ENCODE data around the gene RAB11FIP3.
A peak's percentile ranks its signal among the peaks of the same experiment; 100 is the strongest.
"Not testable (repeated sequence)": the region's sequence is repeated elsewhere in the genome, so short reads cannot be mapped to it uniquely, and the experiment has no call there.

RAB11FIP3 gene, protein sequence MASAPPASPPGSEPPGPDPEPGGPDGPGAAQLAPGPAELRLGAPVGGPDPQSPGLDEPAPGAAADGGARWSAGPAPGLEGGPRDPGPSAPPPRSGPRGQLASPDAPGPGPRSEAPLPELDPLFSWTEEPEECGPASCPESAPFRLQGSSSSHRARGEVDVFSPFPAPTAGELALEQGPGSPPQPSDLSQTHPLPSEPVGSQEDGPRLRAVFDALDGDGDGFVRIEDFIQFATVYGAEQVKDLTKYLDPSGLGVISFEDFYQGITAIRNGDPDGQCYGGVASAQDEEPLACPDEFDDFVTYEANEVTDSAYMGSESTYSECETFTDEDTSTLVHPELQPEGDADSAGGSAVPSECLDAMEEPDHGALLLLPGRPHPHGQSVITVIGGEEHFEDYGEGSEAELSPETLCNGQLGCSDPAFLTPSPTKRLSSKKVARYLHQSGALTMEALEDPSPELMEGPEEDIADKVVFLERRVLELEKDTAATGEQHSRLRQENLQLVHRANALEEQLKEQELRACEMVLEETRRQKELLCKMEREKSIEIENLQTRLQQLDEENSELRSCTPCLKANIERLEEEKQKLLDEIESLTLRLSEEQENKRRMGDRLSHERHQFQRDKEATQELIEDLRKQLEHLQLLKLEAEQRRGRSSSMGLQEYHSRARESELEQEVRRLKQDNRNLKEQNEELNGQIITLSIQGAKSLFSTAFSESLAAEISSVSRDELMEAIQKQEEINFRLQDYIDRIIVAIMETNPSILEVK

DNA sequence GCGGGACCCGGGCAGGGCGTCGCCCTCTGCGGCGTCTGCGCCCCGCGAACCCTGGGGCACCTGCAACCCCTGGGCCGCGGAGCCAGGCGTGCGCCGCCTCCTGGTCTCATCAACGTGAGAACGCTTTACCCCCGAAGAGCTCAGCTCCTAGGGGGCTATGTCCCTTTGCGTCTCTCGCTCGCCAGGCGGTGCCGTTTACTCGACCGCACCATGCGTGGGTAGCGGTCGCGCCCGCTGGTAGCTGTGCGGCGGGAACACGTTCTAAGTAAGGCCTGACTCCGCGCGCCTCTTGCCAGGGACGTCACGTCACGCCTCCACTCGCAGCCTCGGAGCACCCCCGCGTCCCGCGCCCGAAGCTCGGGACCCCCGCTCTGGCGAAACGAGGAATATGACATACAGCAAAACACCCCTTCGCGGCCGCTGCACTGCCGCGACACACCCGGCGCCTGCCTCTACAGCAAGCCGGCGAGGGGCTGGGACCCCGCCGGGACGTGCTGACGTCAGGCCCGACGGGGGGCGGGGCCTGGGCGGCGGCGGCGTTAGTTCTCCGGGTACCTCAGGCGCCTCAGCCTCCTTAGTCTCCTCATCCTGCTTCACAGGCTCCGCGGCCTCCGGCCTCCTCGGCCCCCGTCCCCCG is at the start of gene RAB11FIP3:
Gene RAB11FIP3, plus strand, starts transcription at position 568 of the 637 bp plus-strand sequence. CDS start 358 bp downstream, outside the sequence.
- H3K4me3 ChIP-seq (ENCODE audit: low read depth, low read length): peak within 1 kb of the TSS; percentile 70

DNA sequence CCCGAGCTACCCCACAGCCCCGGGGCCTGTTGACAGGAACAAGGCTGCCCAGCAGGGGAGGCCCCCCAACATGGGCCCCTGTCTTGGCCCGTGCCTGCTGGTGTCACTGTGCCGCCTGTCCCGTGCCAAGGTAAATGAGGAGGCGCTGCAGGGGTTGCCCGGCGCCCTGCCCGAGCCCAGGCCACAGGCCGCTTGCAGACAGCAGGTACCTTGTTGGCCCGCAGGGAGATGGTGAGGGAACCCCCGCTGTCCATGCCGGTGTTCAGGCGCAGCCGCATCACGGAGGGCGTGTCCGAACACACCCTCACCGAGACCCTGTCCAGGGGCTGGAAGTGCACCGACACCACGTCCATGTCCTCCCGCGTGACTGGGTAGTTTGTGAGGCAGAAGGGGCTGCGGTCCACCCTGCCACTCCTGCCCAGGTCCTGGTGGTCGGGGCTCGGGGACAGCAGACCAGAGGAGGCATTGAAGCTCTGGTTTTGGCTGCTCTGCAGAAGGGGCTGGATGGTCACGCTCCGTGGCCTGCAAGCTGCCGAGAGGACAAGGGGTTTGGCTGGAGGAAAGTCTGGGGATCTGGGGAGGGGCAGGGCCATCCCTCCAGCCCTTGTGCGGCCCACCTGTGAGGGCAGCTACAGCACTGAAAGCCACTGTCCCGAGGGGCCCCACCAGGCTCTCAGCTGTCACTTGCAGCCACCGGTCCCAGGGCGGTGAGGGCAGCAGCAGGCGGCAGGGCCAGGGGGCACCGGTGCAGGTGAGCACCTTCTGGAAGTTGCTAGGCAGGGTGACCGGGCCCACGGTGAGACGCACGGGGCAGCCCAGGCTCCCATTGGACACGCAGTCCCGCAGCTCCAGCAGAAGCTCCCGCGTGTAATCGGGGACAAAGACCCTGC is 49.3 kb upstream of the RAB11FIP3 start:
- no peak overlapping the region for H3K4me3 ChIP-seq (ENCODE audit: low read depth, low read length)

DNA sequence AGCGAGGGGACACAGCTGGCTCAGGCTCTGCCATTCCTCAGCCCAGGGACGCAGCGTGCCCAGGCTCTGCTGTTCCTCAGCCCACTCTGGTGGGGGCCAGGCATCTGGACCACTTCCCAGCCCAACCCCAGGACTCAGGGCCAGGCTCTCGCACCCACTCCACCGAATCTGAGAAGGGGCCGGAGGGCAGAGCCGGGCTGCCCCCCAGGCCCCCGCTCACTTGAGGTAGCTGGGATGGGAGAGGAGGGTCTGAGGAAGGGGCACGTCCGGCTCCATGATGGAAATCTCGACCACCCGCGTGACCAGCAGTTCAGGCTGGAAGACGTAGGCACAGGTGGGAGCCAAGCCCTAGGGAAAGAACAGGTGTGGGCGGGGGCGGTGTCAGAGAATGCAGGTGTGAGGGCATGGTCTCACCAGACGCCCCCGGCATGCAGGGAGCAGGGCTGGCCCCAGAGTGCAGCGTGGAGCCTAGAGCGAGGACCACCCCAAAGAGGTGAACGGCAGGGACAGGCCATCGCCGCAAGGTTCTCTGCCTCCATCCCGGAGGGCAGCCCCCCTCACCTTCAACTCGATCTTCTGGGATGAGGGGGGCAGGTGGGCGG is 48.5 kb upstream of the RAB11FIP3 start:
- no peak overlapping the region for H3K4me3 ChIP-seq (ENCODE audit: low read depth, low read length)

DNA sequence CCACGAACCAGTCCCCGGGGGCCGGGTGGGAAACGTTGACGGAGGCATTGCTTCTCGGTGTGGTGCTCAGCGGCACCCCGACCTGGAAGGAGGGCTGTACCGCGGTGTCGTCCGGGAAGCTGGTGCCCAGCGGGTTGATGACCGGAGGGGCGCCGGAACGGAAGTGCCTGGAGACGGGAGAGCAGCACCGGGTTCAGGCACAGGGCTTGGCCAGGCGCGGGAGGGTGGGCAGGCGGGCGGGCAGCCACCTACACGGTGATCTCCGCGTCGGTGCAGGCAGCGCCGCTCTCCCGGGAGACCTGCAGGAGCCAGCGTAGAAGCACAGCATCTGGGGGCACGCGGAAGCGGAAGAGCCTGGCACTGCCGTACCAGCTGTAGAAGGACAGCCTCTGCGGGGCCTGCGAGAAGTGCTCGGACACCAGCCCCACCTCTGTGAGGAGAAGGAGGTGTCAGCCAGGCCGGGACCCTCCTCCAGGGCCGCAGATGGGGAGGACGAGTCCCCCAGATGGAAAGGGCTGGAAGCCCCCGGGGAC is 48.0 kb upstream of the RAB11FIP3 start:
- no peak overlapping the region for H3K4me3 ChIP-seq (ENCODE audit: low read depth, low read length)

DNA sequence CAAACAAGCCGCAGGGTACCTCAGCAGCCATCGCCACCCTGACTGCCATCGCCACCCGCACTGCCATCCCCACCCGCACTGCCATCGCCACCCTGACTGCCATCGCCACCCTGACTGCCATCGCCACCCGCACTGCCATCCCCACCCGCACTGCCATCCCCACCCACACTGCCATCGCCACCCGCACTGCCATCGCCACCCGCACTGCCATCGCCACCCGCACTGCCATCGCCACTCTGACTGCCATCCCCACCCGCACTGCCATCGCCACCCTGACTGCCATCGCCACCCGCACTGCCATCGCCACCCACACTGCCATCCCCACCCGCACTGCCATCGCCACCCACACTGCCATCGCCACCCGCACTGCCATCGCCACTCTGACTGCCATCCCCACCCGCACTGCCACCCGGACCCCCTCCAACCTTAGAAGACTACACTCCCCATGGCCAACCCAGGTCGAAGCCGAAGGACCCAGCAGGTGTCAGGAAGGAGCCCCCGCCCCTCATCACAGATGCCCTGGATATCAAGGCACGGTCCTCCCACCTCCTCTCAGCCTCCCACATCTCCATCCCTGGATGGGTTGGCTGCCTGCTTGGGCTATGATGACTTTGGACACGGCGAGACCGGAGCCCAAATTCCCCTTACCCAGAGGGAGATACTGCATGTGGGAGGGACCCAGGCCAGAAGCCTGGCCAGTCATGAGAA is 47.2 kb upstream of the RAB11FIP3 start:
- not testable (repeated sequence) for H3K4me3 ChIP-seq (ENCODE audit: low read depth, low read length)

DNA sequence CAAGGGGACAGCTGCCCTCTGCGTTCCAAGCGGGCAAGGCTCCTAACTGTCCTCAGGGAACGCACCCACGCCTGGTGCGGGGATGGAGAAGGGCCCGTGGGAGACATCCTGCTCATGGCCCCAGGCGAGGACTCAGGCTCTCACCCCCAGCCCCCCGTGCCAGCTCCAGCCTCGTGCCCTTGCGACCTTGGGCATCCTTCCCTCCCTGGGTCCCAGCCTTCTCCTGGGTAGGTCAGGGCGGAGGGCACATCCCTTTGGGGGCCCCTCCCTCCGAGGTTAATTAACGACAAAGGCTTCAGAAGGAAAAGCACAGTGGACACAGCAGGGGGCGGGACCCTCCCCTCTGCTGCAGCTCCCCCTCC is 46.6 kb upstream of the RAB11FIP3 start:
- no peak overlapping the region for H3K4me3 ChIP-seq (ENCODE audit: low read depth, low read length)

DNA sequence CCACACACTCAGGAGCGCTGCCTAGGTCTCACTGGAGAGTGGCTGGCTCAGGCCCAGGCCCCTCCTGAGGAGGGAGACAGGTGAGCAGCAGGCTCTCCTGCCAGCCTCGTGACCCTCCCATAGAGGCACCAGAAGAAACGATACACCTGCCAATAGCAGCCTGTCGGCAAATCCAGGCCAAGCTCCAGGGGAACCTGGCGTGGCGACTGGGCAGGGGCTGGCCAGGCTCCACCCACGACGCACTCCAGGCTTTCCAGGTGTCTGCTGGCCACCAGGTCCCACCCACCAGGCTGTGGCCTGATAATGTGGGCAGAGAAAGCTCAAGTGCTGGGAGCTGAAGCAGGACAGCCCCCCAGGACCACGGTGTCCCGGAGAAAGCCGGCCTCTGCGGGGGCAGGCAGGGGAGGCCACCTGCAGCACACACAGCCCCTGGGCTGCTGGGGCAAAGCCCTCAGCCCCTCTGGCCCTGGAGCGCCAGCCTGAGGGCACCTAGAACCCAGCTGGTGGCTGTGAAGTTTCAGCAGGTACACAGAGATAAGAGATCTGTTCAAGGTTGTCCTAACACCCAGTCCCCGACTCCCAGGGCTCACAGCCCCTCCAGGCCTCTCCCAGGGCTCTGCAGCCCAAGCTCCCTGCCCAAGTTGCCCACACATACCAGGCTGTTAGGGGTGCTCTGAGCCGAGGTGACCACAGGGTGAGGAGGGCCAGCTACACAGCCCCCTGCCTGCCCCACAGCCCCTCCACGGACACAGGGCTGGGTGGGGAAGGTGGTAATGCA is 46.1 kb upstream of the RAB11FIP3 start:
- no peak overlapping the region for H3K4me3 ChIP-seq (ENCODE audit: low read depth, low read length)

DNA sequence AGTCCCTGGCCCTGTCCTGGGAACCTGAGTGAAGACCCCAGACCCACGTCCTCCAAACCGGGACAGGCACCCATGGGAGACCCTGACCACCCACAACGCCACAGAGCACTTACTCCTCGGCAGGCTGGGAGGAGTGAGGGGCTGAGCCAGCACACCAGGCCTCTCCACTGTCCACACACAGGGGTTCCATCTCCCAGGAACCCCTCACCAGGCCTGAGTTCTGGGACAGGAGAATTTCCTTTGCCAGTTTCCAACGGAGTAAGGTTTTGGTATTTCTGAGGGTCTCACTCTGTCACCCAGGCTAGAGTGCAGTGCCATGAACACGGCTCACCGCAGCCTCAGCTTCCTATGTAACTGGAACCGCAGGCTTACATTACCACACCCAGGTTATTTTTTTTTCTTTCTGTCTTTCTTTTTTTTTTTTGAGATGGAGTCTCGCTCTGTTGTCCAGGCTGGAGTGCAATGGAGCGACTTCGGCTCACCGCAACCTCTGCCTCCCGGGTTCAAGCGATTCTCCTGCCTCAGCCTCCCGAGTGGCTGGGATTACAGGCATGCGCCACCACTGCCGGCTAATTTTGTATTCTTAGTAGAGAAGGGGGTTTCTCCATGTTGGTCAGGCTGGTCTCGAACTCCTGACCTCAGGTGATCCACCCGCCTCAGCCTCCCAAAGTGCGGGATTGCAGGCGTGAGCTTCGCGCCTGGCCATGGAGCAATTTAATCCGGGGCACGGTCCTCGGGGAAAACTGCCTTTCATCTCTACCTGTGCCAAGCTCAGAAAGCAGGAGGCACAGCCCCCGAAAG is 45.3 kb upstream of the RAB11FIP3 start:
- H3K4me3 ChIP-seq (ENCODE audit: low read depth, low read length): peak overlapping the region; percentile 72

DNA sequence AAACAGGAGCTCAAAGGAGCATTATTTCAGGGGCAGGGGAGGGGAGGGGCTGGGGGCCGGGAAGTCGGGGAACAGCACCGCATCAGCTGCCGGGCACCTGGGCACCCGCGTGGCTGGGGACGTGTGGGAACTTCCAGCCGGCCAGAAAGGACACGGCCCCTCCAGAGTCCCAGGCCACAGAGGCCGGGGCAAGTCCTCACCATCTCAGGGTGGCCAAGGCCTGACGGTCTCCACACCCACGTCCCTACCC is 44.8 kb upstream of the RAB11FIP3 start:
- peak overlapping the region; percentile 72 for H3K4me3 ChIP-seq (ENCODE audit: low read depth, low read length)

DNA sequence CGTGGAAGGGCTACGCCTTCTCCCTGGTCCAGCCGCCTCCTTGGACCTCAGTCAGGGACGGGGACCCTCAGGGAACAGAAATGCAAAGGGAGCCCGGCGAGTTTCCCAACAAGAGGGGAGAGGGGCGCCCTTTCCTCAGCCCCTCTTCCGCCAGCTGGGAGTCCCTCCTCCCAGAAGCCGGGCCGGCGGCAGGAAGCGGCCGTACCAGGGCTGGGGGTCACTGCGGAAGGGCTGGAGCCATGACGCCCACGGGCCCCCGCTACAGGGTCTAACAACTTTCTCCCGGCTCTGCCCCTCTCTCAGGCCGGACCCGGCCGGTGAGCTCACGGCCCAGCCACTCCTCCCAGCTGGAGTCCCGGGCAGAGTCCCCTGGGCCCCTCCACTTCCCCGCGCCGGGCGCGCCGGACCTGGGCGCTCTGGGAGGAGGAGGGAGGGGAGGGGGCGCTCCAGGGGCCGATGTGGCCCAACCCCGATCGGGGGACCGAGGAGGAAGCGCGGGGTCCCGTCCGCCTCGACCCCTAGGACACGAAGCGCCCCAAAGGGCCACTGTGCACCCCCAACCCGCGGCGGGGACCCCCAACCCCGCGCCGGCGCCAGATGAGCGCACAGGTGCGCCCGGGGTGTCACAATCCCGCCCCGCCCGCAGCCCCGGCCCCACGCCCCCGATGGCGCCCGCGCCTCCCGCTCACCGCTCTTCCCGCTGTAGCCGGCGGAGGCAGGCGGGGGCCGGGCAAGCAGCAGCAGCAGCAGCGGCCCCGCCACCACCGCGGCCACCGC is 44.2 kb upstream of the RAB11FIP3 start:
- peak overlapping the region; percentile 72 for H3K4me3 ChIP-seq (ENCODE audit: low read depth, low read length)

DNA sequence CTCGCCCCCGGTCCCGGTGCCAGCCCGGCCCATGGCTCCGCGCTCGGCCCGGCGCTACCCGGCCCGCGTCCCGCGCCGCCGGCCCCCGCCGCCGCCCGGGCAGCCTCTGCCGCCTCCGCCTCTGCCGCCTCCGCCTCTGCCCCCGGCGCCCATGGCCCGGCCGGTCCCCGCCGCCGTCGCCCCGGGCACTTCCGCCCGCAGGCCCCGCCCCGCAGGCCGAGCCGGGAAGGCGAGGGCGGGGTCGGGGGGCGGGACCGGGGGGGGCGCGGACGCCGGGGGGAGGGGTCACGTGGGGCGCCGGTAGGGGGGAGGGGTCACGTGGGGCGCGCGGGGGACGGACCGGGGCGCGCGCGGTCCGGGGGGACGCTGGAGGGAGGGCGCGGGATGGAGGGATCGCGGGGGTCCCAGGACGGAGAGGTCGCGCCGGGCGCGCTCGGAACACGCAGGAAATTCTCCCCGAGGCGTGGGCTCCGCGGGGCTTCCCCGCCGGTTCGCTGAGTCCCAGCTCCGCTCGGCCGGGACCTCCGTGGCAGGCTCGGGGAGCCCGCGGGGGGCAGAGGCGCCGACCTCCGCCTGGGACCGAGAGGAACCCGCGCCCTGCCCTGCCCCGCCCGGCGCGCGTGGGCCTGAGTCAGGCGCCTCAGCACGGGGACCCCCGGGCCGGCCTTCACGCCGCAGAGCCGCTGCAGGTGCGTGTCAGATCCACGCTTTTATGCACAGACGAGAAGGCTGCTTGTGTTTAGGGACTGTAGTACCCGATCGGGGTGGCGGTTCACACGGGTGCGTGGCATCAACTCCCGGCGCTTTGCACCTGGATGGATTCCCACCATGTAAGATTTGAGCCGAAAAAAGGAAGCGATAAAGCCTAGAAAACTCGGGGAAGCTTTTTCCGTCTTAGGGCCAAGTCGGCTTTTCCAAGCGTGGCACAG is 43.4 kb upstream of the RAB11FIP3 start, which contains the start of gene PGAP6:
Gene PGAP6, minus strand, starts transcription at position 190 of the 929 bp plus-strand sequence. Its CDS starts 157 bp downstream, at position 33.
- peak within 1 kb of the TSS; percentile 75 for H3K4me3 ChIP-seq (ENCODE audit: low read depth, low read length)

DNA sequence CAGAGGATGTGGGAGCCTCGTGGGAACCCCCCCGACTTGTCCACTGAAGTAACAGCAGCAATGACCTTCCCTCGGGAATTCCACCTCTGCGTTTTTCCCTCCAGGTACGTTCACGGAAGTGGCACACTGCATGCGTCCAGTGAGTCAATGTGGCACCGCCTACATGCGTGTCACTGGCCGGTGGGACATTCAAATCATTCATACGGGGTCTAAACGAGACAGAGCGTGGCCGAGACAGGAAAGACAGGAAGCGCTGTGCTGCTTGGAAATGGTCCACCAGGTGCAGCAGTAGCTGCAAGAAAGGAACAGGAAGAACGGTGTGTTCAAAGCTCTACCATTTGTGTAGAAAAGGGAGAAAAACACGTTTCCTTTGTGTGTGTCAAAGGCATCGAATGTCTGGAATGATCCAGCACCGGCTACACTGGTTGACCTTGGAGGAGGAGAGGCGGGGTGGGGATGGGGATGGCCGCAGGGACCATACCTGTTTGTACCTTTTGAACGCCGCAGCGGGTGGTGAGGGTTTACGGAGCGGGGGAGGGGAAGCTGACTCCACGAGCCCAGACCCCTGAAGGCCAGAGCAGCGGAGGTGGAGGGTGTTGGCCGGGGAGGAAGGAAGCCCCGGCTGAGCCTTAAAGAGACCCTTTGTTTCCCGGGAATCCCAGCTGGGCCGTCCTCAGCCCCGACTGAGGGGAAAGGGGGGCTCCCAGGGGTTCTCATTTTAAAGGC is 42.0 kb upstream of the RAB11FIP3 start:
- H3K4me3 ChIP-seq (ENCODE audit: low read depth, low read length): peak overlapping the region; percentile 14

DNA sequence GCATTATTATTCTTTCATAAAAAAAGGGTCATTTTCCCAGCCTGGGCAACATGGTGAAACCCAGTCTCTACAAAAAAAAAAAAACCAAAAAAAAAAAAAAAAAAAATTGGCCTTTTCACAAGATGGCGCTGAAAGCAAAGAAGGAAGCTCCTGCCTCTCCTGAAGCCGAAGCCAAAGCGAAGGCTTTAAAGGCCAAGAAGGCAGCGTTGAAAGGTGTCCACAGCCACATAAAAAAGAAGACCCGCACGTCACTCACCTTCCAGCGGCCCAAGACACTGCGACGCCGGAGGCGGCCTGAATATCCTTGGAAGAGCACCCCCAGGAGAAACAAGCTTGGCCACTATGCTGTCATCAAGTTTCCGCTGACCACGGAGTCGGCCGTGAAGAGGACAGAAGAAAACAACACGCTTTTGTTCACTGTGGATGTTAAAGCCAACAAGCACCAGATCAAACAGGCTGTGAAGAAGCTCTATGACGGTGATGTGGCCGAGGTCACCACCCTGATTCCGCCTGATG is 38.8 kb upstream of the RAB11FIP3 start:
- H3K4me3 ChIP-seq (ENCODE audit: low read depth, low read length): no peak overlapping the region

DNA sequence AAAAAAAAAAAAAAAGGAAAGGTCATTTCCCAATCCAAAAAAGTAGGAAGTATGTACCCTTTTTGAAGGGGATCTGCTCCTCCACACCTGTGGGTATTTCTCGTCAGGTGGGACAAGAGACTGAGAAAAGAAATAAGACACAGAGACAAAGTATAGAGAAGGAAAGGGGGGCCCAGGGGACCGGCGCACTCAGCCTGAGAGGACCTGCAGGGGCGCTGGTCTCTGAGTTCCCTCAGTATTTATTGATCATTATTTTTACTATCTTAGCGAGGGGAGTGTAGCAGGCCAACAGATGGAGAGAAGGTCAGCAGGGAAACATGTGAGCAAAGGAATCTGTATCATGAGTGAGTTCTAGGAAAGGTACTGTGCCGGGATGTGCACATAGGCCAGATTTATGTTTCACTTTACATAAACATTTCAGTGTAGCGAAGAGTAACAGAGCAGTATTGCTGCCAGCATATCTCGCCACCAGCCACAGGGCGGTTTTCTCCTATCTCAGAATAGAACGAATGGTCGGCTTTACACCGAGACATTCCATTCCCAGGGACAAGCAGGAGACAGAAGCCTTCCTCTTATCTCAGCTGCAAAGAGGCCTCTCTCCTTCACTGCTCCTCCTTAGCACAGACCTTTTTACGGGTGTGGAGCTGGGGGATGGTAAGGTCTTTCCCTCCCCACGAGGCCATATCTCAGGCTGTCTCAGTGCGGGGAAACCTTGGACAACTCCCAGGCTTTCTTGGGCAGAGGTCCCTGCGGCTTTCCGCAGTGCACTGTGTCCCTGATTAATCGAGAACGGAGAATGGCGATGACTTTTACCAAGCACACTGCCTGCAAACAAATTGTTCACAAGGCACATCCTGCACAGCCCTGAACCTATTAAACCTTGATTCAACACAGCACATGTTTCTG is 37.4 kb upstream of the RAB11FIP3 start:
- H3K4me3 ChIP-seq (ENCODE audit: low read depth, low read length): not testable (repeated sequence)

Measured in iPS-11a (cell line).